A549 (cell line): ENCODE data around the gene DHX58.

Experiments
- CEBPB ChIP-seq, 2 experiments: fragments of >200 bp in 1 of 2; sonication (Bioruptor Twin) in 1 of 2; formaldehyde crosslinking in 1 of 2; IDR thresholded peaks; 2 replicates each; pipeline ENCODE4 v1.6.1; 2012 to 2016
- EHMT2 ChIP-seq: fragments of 200-600 bp; sonication (generic); IDR thresholded peaks from 2 replicates; pipeline ENCODE4 v1.6.1; 2016; ENCODE audit warnings: antibody characterized with exemption, low read depth, mild to moderate bottlenecking, moderate library complexity
- EP300 ChIP-seq, 2 experiments: fragments of >200 bp; sonication (Bioruptor Twin); formaldehyde crosslinking; IDR thresholded peaks; 2 replicates in 1 of 2; 3 replicates in 1 of 2; pipeline ENCODE4 v1.6.1; 2016 to 2017
- FOSL2 ChIP-seq, 2 experiments: fragments of 450-650 bp in 1 of 2; fragments of >200 bp in 1 of 2; sonication (Bioruptor Twin) in 1 of 2; formaldehyde crosslinking; IDR thresholded peaks; 2 replicates each; pipeline versions ENCODE4 v1.5.0 to v1.6.1; 2016 to 2020; ENCODE audit warnings: mild to moderate bottlenecking in 1 of 2, moderate library complexity in 1 of 2
- POLR2AphosphoS2 ChIP-seq: conservative IDR thresholded peaks from 2 replicates; pipeline ENCODE4 v1.6.1; 2012; ENCODE audit warnings: low read length, improper control_type of control experiment, inconsistent platforms
- RAD21 ChIP-seq, 2 experiments: fragments of >200 bp in 1 of 2; sonication (Bioruptor Twin) in 1 of 2; formaldehyde crosslinking in 1 of 2; IDR thresholded peaks in 1 of 2; conservative IDR thresholded peaks in 1 of 2; 2 replicates in 1 of 2; 3 replicates in 1 of 2; pipeline ENCODE4 v1.6.1; 2012 to 2018; ENCODE audit warnings: inconsistent platforms in 1 of 2
- TP53 ChIP-seq: fragments of 250-450 bp; sonication (Bioruptor Pico); IDR thresholded peaks from 2 replicates; pipeline ENCODE4 v1.5.0; 2021; ENCODE audit warnings: mild to moderate bottlenecking, moderate library complexity
- ZC3H11A ChIP-seq: fragments of 450-650 bp; IDR thresholded peaks from 2 replicates; pipeline ENCODE4 v1.6.1; 2014; ENCODE audit warnings: antibody characterized with exemption, mild to moderate bottlenecking
- TF ChIP-seq, protein P1 (sequence below): fragments of >200 bp; sonication (Bioruptor Twin); formaldehyde crosslinking; IDR thresholded peaks from 3 replicates; pipeline ENCODE4 v1.5.1; 2016
- TF ChIP-seq, protein P2 (sequence below): IDR thresholded peaks from 2 replicates; pipeline ENCODE4 v1.6.1; 2012; ENCODE audit warnings: low read depth, borderline replicate concordance

- TF ChIP-seq, protein P1, sequence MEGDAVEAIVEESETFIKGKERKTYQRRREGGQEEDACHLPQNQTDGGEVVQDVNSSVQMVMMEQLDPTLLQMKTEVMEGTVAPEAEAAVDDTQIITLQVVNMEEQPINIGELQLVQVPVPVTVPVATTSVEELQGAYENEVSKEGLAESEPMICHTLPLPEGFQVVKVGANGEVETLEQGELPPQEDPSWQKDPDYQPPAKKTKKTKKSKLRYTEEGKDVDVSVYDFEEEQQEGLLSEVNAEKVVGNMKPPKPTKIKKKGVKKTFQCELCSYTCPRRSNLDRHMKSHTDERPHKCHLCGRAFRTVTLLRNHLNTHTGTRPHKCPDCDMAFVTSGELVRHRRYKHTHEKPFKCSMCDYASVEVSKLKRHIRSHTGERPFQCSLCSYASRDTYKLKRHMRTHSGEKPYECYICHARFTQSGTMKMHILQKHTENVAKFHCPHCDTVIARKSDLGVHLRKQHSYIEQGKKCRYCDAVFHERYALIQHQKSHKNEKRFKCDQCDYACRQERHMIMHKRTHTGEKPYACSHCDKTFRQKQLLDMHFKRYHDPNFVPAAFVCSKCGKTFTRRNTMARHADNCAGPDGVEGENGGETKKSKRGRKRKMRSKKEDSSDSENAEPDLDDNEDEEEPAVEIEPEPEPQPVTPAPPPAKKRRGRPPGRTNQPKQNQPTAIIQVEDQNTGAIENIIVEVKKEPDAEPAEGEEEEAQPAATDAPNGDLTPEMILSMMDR = no peak
- TF ChIP-seq, protein P2, sequence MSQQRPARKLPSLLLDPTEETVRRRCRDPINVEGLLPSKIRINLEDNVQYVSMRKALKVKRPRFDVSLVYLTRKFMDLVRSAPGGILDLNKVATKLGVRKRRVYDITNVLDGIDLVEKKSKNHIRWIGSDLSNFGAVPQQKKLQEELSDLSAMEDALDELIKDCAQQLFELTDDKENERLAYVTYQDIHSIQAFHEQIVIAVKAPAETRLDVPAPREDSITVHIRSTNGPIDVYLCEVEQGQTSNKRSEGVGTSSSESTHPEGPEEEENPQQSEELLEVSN = no peak
- TF ChIP-seq EHMT2 = no peak
- no peak for TF ChIP-seq EP300 (IDR thresholded peaks at IDR 0.05)
- no peak for TF ChIP-seq FOSL2 (IDR thresholded peaks at IDR 0.05)
- TF ChIP-seq FOSL2 (CRISPR knock-in tag; IDR thresholded peaks at IDR 0.05) = no peak
- TF ChIP-seq POLR2AphosphoS2 = no peak
- TF ChIP-seq RAD21 (conservative IDR thresholded peaks at IDR 0.05 in 1 of 2, IDR thresholded peaks at IDR 0.05 in 1 of 2) = no peak
- no peak for TF ChIP-seq CEBPB (IDR thresholded peaks at IDR 0.05)
- no peak for TF ChIP-seq ZC3H11A
- TF ChIP-seq TP53 = no peak
Measured at GRCh38 chr17:42132941-42133340, 20.4 kb upstream of the DHX58 start.
